ENCODE results near the gene TUSC2.

The TUSC2 gene, protein sequence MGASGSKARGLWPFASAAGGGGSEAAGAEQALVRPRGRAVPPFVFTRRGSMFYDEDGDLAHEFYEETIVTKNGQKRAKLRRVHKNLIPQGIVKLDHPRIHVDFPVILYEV

DNA sequence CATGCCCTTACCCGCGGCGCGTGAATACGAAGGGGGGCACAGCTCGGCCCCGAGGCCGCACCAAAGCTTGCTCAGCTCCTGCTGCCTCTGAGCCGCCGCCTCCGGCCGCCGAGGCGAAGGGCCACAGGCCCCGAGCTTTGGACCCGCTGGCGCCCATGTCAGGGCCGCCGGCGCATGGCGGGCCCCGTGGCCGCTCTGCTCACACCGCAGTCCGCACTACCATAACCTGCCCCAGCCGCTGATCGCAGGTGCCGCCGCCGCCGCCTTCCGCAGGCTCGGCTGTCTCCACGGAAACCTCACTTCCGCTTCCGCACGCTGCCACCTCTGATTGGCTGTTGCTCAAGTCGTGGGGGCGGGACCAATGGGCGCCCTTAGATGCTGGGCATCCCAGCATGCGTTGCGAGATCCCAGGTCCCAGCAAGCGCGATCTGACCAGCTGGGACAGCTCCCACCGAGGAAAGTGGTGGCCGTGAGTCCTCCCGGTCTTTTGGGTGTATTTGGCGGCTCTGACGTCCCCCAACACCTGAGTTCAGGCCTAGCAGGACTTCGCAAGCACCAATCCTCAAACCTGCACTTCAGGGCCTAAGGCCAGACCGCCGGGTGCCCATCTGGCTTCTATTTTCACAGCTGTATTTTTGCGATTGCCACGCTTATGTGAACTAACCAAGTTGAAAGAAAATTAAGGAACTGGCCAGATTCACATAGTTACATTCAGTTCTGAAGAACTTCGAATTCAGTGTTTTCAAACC, at the start of gene TUSC2:
Gene TUSC2 (minus strand): TSS at position 281 of the 749 bp plus-strand sequence. CDS start 124 bp downstream, at position 157.
- in situ Hi-C loops (cut with MboI; ENCODE audit: low sequenced_read_pairs), result no loop called here

DNA sequence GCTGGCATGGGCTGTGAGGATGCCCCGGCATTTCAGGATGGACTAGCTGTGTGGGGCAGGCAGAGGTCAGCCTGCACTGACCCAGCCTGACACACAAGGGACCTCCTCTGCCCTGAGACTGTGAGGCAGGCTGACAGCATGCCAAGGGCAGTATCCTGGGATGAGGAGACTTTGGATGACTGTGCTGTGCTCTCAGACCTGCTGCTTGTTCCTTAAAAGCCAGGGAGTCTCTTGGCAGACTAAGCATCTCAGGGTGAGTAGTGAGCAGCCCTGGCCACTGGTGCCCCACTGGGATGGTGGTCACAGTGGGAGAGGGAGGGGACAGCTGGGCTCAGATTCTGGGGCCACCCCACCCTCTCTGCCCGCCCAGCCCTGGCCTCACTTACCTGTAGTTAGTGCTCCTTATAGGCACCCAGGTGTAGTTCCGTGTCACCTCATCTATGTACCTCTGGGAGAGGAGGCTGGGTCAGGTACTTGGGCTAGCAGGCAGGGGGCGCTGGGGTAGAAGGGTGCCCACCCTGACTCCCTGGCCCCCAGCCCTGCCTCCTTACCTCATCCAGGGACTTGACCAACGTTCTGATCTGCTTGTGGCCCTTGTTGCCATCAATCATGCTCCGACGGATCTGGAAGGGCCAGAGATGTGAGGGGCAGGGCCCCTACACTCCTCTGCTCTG, 47.4 kb upstream of the TUSC2 start:
- in situ Hi-C loops (cut with MboI; ENCODE audit: low sequenced_read_pairs), result no loop called here

DNA sequence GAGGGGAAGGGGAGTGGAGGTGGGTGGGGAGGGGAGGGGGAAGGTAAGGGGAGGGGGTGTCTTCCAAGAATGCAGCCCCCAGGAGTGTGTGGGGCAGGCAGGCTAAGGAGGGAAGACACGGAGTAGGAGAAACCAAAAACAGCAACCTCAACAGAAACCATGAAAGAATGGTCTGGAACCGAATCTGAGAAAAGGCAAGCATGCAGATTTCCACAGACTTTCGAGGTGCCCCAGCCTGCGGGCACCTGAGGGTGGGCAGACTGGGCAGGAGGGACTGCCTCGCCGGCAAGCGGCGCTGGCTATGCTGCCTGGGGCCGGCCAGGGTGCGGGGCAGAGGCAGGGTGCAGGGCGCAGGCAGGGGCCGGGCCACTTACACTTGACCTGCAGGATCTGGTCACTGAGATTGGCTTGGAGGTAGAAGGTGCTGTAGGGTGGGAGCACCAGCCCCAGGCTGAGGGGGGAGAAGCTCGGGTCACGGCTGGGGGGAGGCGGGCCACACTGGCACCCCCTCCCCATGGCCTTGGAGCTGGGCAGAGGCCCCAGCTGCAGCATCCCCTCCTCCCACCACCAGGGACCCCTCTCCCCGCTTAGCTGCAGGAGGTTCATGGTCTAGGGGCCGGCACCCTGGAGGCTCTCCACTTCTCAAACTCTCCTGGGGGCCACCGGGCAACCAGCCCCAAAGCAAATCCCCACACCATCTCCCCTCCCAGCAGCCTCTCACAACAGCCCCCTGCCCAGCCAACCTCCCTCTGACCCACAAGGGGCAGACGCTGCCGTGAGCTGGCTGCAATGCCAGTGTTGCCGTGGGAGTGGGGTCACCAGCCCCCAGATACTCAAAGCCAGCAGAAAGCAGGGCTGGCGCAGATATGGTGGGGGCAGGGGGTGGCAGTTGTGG, 46.6 kb upstream of the TUSC2 start:
- in situ Hi-C loops (cut with MboI; ENCODE audit: low sequenced_read_pairs), result loop anchor here (25.0 kb wide), 1 partner anchor 163 kb away; no protein-coding TSS in a partner anchor

DNA sequence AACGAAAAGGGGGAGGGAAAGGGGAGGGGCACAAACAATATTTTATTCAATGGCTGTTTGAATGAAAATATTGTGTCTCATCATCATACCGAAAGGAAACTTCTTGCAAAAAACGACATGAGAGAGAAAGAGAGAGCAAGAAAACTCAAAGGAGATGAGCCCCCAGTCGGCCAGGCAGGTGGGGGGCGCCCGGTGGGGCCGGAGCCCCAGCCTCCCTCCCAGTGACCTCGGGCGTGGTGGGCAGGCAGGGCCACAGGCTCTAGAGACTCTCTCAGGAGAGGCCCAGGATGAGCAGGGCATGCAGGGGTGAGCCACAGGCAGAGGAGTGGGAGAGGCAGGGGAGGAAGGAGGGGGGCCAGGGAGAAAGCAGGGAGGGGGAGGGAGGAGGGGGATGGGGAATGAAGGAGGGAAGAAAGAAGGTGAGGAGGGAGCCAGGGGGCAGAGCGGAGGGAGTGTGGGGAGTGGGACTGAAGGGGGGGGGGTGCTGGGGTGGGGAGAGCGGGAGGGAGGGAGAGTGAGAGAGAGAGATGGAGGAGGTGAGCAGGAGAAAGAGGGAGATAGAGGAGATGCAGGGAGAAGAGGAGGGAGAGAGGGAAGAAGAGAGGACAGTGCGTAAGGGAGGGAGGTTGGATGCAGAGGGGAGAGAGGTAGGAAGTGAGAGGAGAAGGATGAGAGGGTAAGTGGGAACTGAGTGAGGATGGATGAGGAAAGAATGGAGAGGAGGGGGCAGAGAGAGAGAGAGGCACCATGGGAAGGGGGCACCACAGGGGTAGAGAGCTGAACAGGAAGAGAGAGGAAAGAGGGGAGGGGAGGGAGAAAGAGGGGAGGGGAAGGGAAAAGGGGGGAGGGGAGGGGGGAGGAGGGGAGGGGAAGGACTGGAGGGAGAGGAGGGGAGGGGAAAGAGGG, 45.4 kb upstream of the TUSC2 start:
- in situ Hi-C loops (cut with MboI; ENCODE audit: low sequenced_read_pairs), result loop anchor here (25.0 kb wide), 1 partner anchor 164 kb away; no protein-coding TSS in a partner anchor

DNA sequence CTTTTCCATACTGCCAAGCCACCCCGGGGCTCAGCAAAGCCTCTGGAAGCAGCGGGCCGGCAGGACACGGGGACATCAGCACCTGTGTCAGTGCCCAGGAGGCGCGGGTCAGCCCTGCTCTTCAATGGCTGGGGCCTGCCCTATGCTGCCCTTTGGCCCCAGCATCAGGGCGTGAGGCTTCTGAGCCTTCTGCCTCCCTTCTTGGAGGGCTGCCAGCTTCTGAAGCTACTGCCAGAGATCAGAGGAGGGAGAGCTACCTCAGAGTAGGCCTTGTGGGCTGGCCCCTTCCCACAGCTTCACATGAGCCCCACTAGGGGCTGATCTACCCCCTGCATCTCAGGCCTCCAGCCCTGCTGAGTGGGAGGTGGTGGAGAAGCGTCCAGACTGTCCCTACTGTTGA, 44.3 kb upstream of the TUSC2 start:
- in situ Hi-C loops (cut with MboI; ENCODE audit: low sequenced_read_pairs), result loop anchor here (25.0 kb wide), 1 partner anchor 165 kb away; no protein-coding TSS in a partner anchor

DNA sequence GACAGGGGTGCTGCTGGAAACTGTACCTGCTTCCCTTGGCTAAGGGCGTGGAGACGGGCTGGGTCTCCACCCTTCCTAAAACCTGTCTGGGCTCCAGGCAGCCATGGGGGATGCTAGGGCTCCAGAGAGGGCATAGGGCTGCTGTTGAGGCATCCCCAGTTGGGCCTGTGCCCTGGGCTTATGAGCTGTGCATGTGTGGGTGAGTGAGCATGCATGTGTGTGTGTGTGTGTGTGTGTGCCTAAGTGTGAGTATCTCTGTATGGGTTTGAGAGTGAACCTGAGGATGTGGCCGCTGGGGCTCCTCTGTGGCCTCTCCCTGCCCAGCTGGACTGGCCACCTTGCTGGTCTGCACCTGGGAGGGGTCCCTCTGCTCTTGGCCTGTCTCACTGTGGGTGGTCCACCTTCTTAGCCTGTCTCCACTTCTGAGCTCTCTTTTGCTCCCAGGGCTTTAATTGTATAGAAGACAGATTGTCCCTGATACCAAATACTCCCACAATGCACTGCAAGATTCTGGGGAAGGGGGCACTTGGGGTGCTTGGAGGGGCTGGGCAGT, 43.2 kb upstream of the TUSC2 start:
- in situ Hi-C loops (cut with MboI; ENCODE audit: low sequenced_read_pairs), result loop anchor here (25.0 kb wide), 1 partner anchor 166 kb away; no protein-coding TSS in a partner anchor

DNA sequence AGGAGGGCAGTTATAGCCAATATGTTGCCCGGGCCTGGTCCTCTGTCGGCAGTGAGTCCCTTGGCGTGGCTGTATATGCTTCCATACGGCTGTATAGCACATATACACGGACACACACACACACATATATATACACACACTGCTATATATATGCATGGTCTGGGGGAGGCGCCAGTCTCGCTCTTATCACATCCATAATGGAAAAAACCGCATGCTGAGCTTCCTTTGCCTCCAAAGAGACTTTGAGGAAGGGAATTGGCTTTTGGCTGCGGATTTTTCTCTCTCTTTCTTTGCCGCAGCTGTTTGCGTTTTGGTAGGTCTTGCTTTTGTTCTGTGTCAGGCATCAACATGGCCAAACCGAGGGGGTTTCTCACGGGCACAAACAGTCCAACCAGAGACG, 42.6 kb upstream of the TUSC2 start:
- in situ Hi-C loops (cut with MboI; ENCODE audit: low sequenced_read_pairs), result loop anchor here (25.0 kb wide), 1 partner anchor 167 kb away; no protein-coding TSS in a partner anchor

DNA sequence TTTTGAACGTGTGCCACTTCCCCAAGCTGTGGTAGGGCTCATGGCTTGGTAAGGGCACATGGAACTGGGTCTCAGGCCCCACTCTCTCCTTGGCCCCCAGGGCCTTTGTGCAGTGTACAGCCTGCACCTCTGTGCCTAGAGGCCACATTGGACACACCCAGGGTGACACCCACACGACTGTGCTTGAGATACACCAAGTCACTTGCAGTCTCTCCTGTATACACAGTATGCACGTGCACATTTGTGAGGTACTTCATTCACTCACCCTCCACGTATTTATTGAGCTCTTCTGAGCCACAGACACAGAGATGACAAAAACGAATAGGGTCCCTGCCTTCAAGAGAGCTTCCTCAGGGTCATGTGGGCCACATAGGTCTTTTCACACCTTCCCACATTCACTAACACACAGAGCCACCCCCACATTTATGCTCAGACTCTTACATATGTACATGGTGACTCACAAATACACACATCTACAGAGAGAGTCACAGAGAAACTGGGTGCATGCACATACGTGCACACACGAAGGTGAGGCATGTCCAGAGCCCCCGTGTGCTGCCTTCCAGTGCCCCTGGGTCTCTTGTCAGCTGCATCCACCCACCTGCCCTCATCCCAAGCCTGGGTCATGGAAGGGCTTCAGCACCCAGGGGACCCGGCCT, 41.1 kb upstream of the TUSC2 start:
- in situ Hi-C loops (cut with MboI; ENCODE audit: low sequenced_read_pairs), result loop anchor here (25.0 kb wide), 1 partner anchor 168 kb away; no protein-coding TSS in a partner anchor

DNA sequence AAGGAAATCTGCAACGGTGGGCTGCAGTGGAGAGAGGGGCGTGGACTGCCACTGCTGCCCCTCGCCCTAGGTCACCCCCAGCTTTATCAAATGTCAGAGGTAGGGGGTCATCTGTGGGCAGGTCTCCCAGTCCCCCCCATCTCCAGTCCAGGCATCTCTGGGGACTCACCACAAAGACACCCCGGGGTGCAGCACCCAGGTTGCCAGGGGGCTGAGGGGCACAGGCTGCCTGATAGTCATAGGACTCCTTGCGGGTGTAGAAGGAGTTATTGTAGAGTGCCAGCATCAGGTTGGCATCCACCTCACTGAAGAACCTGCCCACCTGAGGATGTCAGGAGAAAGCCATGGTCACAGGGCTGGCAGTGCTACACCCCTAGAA, 37.8 kb upstream of the TUSC2 start:
- in situ Hi-C loops (cut with MboI; ENCODE audit: low sequenced_read_pairs), result loop anchor here (25.0 kb wide), 1 partner anchor 171 kb away; no protein-coding TSS in a partner anchor

DNA sequence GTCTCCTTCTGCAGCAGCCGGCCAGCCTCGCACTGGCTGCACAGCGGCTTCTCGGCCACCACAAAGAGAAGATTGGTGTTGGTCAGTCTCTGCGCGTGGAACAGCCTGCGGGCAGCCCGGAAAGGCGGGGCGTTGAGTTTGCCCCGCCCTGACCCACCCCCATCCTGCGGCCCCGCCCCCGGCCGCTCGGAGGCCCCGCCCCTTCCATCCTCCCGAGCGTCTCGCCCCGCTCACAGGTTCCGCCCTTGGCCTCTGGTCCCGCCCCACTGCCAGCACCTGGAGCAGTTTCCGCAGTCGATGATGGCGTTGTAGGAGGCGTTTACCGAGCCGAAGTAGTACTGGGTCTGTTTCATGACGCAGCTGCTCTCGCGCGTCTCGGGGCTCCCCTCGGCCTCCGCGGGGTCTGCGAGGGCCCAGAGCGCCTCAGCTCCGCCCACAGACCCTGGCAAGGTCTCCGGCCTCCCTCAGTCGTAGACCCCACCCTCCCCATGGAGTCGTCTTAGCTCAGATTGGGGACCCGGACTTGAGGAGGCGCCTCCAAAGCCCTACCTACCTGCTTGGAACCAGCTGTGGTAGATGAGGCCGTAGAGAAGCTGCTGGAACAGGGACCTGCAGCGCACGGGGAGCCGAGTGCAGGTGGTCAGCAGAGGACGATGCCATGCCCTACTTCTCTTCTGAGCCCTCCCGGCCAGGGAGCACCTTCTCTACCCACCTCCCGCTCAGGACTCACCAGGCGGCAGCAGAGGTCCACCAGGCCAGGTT, 37.2 kb upstream of the TUSC2 start:
- in situ Hi-C loops (cut with MboI; ENCODE audit: low sequenced_read_pairs), result loop anchor here (25.0 kb wide), 1 partner anchor 172 kb away; no protein-coding TSS in a partner anchor

DNA sequence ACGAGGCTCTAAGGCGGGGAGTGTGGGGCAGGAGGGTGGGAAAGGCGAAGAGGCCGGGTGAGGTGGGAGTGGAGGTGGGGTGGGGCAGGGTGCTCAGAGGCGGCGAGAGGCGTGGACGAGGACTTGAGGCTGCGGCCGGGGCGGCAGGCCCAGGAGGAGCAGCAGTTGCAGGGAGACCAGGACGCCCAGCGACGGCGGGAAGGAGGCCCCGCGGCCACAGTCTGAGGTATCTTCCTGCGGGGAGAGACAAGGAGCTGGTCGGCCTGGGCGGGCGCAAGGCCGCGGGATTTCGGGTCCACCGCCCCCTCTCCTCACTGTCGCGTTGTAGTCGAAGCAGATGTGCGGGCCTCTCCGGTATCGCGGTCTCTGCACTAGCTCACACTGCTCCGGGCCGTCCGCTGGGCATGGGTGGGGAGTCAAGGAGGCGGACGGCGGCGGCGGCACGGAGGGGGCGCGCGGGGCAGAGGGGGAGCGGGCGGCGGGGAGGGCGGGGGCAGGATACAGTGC, 36.6 kb upstream of the TUSC2 start:
- in situ Hi-C loops (cut with MboI; ENCODE audit: low sequenced_read_pairs), result loop anchor here (25.0 kb wide), 1 partner anchor 173 kb away; no protein-coding TSS in a partner anchor

DNA sequence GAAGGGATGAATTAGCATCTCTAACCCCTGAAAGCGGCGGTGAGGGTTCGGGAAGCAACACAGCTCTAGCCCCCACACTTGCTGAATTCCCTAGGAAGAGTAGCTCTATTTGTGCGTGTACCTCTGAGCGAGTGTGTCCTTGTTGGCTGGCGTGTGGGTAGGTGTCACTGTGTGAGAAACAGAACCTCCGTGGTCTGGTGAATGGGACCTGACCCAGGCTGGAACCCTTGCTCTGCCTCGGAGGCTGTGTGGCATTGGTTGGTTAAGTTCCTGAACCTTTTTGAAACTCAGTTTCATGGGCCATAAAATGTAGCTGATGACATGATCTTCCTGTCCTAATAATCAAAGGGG, 31.7 kb upstream of the TUSC2 start:
- in situ Hi-C loops (cut with MboI; ENCODE audit: low sequenced_read_pairs), result loop anchor here (25.0 kb wide), 1 partner anchor 178 kb away; no protein-coding TSS in a partner anchor

DNA sequence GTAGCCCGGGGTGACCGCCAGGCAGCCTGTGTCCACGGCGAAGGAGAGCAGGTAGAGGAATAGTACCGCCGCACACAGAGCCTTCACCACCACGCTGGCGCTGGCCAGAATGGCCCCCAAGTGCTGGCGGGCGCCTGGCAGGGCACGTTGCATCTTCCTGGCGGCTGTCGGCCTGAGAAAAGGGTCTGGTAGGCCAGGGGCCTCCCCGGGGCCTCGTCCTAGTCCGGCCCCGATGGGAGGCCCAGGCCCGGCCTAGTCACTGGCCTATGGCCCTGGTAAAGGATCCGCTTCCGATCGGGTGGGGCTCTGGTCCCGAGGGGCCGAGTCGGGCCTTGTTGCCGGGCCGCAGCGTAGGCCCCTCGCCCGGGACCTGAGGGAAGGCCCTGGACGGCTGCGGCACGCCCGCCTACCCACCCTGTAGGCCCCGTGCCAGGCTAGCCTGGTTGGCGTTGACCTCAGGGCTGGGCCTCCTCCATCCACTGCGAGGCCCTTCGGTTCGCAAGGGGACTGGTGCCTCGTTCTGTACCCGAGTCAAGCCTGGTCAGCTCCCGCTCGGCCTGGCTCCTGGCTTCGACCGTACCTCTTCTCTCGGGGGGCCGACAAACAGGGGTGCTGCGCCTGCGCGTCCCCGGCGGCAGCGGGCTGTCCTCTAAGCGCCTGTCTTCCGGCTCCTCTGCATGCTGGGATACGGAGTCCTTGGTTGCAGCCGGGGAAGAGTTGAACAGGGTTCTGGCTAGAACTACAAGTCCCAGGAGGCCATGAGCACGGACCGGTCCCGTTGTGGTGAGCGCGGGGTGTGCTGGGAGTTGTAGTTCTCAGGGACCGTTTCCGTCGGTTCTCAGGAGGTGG, 31.1 kb upstream of the TUSC2 start, which contains the start of gene TMEM115:
Gene TMEM115 (minus strand): TSS at position 611 of the 849 bp plus-strand sequence. CDS start 458 bp downstream, at position 153.
- in situ Hi-C loops (cut with MboI; ENCODE audit: low sequenced_read_pairs), result loop anchor here (25.0 kb wide), 1 partner anchor 178 kb away; no protein-coding TSS in a partner anchor

DNA sequence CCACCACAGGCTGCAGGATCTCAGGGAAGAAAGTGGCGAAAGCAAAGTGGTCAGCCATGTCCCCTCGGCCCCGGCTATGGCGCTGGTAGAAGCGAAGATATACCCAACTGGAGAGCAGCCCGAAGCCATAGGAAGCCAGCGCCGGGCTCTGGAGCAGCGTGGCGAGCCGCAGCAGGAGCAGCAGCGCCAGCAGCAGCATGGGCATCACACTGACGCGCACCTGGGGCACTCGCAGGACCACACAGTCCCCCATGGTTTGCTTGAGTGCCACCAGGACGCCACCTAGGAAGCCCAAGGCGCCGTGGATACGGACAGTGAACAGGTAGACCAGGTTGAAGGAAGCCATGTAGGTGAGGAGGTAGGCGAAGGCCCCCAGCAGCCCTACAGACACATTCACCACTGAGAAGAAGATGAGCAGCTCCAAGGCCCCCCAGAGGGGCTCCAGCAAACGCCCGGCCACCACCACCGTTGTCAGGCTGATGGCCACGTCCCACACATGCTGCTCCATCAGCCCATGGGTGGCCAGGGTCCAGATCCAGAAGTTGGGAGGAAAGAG, 30.4 kb upstream of the TUSC2 start:
- in situ Hi-C loops (cut with MboI; ENCODE audit: low sequenced_read_pairs), result loop anchor here (25.0 kb wide), 1 partner anchor 179 kb away; no protein-coding TSS in a partner anchor

DNA sequence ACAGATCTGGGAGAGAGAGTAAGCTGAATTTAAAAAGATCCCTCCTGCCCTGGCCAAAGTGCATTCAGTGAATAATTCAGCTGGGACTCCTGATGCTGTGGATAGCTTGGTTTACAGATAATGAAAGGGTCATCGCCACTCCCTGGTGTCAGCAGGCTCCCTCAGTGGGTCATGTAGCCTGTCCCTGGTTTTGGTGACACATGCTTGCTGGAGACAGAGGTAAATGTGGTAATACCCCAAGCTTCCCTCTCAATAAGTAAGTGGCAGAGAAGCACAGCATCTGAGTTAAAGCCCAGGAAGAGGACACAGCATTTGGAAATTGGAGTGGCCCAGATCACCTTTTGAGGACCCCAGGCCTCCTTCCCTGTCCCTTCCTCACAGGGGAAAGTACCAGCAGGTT, 29.5 kb upstream of the TUSC2 start:
- in situ Hi-C loops (cut with MboI; ENCODE audit: low sequenced_read_pairs), result loop anchor here (25.0 kb wide), 1 partner anchor 180 kb away; no protein-coding TSS in a partner anchor

DNA sequence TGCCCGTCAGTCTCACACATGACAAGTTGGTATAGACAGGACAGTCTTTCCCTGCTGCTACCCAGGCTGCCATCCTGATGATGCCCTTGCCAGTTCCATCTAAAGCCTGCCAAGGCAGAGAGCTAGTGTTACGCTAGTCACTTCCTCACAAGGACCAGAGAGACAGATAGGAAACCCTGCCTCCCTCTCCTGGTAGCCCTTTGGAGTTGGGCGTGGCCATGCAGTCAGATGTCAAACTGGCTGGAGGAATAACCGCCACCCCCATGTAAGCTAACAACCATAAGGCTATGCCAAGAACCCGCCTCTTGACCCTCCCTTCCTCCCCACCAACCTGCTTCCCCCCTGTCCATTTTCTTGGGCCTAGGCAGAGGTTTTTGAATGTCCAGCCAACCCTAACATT, 28.5 kb upstream of the TUSC2 start:
- in situ Hi-C loops (cut with MboI; ENCODE audit: low sequenced_read_pairs), result loop anchor here (25.0 kb wide), 1 partner anchor 181 kb away; no protein-coding TSS in a partner anchor
